Stimulated activated CD8-positive, alpha-beta memory T cell treated with anti-CD3 and anti-CD28 coated beads, Interleukin-2, amount 100 ng/mL, for 48 hours (primary cell): ENCODE results near the gene CACNG6.
A peak's percentile ranks its signal among the peaks of the same experiment; 100 is the strongest.

ENCODE experiments used
- DNase-seq, 2 donors: peaks; one replicate each; pipeline ENCODE4 v3.0.0-alpha.2; 2020; ENCODE audit warnings: low read depth in 2 of 2

CACNG6 gene

DNA sequence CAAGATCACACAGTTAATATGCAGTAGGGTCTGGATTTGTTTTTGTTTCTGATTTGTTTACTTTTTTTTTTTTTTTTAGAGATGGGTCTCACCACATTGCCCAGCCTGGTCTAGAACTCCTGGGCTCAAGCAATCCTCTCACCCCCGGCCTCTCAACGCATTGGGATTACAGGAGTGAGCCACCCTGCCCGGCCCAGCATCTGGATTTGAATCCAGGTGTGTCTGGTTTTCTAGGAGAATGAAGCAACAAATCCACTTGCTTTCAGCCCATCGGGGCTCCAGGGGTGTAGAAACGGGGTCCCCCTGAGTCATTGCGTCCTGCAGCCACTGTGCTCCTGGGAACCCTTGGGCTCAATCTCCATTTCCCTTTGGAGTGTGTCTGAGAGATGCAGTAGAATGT, 22.1 kb upstream of the CACNG6 start:
- DNase-seq = no peak

DNA sequence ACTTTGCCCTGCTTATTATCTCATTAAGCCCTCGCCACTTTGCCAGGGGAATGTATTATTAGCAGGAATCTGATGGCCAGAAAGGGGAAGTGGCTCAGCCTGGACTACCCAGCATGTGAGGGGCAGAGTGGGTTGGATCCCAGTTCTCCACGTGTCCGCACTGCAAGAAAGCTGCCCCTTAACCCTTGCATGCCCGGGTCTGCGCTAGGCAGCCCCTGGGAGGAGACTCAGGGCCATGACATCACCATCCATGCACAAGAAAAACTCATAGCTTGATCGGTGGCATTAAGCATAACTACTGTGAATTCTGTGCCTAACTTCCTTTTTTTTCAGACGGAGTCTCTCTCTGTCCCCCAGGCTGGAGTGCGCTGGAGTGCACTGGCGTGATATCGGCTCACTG, 19.8 kb upstream of the CACNG6 start:
- no peak for DNase-seq

DNA sequence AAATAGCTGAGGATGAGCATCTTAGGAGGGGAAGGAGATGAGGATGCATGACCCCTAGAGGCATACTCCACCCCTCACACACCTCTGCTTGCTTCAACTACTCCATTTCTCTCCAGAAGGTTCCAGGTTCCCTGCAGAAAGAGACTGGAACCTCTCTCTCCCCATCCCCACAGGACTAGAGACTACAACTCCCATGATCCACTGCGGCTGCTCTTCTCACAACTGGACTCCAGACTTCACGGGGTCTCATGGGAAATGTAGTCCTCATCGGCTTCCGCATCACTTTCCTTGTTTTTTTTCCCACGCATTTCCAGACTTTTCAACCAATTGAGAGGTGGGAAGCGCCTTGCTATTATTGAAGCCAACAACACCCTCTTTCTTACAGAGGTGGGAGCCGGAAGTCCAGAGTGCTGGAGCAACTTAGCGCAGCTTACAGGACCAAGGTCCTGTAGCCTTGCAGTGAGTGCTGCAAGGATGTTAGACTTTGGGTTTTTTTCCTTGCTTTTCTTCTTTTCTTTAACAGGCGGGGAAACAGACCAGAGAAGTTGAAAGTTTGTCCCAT, 13.9 kb upstream of the CACNG6 start:
- DNase-seq = peak; percentile 17 to 43

DNA sequence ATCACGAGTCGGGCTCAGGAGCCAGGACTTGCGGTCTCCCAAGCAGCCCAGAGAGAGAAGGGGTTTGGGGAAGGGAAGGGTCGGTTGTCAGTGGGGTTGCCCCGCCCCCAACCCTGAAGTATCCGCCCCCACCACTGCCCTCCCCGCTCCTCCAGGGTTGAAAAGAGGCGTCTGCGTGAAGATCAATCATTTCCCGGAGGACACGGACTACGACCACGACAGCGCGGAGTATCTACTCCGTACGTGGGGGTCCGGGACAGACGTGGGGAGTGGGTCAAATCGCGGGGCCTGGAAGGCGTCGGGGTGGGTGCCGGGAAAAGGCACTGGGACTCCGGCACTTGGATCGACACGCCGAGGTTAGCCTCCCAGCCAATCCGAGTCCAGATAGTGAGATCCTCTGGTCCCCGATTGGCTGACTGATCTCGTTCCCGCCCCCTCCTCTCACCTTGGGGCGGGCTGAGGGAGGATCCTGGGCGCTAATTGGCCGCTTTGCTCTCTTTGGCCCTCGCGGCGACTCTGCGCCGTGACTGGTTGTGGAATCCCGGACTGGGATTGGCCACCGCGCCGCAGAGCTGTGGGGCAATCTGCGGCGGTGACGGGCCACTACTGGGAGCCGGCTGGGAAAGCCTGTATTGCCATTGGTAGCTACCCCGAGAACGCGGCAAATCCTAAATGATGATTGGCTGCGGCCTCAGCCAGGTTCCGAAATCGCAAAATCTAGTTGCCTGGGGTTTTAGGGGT, 13.3 kb upstream of the CACNG6 start:
- peak in 1 of 2 donors; percentile 21 for DNase-seq

DNA sequence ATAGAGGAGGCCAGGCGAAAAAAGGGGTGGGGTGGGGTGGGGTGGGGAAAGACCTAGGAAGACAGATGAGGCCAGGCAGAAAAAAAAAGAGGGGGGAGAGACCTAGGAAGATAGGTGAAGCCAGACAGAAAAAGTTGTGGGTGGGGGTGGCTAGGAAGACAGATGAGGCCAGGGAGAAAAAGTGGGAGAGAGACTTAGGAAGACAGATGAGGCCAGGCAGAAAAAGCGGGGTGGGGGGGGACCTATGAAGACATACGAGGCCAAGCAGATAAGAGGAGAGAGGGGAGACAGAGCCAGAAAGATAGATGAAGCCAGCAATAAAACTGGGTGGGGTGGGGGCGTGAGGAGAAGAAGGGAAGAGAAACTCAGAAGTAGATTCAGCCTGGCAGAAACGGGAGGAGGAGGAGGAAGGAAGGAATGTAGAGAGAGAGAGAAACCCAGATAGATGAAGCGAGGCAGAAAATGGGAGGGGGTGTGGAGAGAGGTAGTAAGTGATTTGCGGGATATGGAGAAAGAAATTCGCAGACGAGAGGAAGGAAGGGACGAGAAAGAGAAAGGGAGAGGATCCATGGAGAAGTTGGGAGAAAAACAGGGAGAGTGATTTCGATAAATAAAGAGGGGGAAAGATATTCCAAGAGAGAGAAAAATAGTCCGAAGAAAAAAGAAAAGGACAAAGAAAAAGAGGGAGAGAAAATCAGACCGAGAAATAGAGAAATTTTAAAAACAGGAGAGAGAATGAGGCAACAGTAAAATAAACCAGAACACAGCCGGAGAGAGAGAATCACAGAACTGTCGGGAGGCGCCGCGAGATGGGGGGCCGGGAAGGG, 12.2 kb upstream of the CACNG6 start:
- no peak for DNase-seq

DNA sequence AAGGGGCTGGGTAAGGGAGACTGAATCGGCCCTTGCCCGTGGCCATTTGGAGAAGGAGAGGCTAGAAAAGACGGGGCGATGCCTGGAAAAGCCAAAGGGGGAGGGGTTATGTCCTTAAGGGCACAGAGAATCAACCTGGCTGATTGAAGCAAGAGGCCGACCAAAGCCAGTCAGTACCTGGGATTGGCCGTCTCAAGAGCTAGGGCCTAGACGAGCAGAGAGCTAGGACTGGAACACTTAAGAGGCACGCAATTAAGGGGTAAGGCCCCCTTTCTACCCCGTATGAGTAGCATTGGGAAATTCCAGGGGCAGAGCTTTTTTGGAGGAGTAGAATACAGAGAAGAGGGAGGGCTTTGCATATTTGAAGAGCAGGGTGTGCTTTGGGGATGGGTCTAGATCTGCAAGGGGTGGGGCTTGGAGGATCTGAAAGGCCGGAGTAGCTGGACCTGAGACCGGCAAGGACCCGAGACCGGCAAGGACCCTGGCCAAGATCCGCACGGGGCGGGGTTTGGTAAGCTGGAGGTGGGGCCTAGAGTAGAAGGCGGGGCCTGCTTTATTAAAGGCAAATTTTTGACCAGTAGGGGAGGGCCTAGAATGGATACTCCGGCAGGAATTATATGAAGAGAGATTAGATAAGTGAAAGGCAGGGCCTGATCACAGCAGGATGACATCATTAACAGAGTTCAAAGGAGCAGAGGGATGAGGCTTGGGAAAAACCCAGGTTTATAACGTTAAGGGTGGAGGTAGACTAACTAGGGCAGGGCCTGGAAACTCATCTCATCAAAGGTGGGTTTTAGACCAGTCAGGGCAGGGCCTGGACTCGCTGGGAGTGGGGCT, 10.7 kb upstream of the CACNG6 start:
- DNase-seq = no peak

DNA sequence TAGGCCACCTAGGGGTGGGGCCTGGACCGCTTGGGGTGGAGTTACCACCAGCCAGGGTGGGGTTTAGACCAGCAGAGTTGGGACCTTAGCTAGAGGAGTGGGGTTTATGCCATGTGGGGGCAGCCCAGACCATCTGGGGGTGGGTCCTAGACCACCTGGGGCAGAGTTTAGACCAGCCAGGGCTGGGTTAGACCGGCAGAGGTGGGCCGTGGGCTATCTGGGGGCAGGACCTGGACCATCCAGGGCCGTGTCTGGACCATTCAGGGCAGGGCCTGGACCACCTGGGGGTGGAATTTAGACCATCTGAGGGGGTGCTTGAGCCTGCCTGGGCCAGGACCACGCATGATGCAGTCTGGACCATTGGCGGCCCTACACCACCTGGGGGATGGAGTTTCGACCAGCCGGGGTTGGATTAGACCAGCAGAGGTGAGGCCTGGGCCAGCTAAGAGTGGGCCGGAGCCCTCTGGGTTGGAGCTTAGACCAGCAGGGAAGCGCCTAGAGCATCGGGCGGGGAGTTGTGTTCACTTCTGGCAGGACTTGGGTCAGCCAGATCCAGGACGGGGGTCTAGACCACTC, 10.0 kb upstream of the CACNG6 start:
- DNase-seq = no peak

DNA sequence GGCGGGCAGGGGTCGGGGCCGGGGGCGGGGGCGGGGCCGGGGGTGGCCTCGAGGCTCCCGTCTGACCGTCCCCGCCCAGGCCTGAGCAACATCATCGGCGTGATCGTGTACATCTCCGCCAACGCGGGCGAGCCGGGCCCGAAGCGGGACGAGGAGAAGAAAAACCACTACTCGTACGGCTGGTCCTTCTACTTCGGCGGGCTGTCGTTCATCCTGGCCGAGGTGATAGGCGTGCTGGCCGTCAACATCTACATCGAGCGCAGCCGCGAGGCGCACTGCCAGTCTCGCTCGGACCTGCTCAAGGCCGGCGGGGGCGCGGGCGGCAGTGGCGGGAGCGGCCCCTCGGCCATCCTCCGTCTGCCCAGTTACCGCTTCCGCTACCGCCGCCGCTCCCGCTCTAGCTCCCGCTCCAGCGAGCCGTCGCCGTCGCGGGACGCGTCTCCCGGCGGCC, 9.4 kb upstream of the CACNG6 start:
- DNase-seq = no peak

DNA sequence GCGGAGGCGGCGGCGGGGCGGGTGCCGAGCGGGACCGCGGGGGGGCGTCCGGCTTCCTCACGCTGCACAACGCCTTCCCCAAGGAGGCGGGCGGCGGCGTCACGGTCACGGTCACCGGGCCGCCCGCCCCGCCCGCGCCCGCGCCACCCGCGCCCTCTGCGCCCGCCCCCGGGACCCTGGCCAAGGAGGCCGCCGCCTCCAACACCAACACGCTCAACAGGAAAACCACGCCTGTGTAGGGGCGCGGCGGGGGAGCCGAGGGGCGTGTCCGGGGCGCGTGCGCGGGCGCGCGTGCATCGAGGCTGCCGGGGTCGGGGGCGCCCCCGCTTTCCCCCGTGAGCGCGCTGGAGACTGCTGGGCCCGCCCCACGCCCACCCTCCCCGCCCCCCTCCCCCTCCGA, 8.8 kb upstream of the CACNG6 start:
- DNase-seq = no peak

DNA sequence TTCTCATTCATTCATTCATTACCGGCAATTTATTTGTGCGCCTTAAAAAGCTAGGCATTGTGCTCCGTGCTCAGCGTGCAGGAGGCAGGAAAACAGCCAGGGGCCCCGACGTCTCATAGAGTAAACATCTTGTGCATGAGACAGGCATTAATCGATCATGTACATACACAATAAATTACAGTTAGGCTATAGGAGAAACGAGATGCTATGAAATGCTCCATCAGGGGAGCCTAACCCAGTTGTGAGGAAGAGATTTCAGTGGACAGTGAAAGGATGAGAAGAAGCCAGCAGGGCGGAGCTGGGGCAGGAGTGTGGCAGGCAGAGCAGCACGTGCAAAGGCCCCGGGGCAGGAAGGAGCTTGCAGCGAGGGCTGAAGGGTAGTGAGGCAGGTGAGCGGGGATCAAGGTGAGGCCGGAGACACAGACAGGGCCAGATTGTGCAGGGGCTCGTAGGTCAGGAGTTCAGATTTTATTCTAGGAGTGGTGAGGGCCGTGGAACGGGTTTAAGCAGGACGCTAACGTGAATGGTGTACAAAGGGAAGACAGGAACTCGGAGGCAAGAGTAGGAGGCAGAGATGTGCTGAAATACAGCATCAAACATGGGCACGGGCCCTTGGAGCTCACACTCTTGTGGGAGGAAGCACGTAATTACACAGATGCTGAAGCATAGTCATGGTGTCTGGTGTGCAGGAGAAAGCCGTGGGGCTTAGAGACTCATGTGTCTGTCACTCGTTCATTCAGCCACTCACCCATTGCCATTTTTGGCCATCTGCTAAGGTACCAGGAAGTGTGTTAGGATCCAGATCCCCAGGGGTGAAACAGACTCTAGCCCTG, 7.8 kb upstream of the CACNG6 start:
- no peak for DNase-seq

DNA sequence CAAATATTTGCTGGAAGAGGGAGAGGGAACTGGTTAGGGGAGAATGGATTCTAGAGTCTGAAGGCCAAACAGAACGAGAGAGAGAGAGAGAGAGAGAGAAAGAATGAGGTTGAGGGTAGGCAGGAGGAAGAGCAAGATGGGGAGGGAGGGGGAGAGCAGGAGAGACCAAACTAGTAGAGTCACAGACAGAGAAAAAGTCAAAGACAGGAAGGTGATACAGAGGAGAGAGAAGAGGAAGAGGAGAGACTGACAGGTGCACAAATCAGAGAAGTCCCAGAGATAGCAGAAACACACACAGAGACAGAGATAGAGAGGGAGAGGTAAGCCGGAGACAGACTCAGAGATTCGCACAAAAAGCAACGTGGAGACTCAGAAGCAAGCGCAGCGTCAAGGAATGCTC, 5.6 kb upstream of the CACNG6 start:
- DNase-seq = no peak

DNA sequence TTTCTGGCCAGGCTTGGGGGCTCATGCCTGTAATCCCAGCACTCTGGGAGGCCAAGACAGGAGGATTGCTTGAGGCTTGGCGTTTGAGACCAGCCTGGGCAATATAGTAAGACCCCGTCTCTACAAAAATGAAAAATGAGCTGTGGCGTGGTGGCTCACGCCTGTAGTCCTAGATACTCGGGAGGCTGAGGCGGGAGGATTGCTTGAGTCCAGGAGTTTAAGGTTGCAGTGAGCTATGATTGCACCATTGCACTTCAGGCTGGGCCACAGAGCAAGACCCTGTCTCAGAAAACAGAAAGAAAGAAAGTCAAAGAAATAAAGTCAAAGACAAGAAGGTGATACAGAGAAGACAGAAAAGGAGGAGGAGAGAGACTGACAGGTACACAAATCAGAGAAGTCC, 2.5 kb upstream of the CACNG6 start:
- no peak for DNase-seq

DNA sequence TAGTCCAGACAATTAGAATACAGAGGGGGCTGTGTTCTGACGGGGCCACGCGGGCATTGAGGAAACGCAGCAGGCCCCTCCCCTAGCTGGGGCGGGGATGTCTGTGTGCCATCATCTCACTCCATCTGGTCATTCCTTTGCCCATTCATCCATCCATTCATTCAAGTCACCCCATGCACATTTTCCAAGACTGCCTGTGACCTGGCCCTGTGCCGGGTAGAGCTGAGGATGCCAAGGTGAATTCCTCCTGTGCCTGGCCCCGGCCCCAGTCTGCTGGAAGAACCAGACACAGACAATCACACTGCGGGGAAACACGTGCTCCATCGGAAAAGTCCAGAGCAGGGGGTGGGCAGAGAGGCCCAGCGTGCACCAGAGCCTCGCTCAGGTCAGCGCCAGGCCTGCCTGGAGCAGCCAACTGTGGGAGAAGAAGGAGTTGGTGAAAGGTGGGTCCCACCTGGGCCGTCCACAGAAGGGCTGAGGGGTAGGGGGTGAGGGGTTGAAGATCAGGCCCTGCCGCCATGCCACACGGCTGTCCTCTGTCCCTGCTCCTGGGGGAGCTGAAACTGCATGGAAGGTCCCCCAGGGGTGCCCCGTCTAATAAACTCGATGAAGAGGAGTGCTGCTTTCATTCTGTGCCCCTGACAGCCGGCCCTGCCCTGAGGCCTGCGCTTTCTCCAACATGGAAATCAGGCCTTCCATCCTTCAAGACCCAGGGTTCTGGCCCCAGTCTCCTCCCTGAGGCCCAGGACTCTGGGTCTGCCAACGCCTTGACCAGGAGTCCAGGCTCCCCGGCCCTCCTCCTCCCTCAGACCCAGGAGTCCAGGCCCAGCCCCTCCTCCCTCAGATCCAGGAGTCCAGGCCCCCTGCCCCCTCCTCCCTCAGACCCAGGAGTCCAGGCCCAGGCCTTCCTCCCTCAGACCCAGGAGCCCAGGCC, 1.6 kb upstream of the CACNG6 start:
- no peak for DNase-seq

DNA sequence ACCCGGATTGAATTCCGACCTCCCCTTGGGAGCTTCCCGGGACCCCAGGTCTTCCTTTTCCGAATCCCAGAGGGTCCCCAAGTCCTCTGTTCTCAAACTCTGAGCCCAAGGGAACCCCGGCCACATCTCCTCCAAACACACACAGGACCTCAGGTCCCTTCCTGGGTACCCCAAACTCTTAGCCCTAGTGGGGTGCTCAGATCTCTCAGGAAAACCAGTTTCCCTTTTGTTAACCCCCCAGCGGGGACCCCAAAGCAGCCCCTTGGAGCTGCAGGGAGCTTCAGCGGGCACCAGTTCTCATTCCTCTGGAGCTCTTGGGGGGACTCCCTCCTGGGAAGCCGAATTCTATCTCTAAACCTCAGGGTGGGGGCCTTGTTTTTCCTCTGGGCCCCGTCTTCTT, 774 bp downstream of the CACNG6 start:
- DNase-seq = no peak

DNA sequence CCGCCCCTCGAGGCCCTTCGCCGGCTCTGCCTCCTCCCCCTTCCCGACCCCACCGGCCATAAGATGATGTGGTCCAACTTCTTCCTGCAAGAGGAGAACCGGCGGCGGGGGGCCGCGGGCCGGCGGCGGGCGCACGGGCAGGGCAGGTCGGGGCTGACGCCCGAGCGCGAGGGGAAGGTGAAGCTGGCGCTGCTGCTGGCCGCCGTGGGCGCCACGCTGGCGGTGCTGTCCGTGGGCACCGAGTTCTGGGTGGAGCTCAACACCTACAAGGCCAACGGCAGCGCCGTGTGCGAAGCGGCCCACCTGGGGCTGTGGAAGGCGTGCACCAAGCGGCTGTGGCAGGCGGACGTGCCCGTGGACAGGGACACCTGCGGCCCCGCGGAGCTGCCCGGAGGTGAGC, 1.4 kb downstream of the CACNG6 start:
- no peak for DNase-seq

DNA sequence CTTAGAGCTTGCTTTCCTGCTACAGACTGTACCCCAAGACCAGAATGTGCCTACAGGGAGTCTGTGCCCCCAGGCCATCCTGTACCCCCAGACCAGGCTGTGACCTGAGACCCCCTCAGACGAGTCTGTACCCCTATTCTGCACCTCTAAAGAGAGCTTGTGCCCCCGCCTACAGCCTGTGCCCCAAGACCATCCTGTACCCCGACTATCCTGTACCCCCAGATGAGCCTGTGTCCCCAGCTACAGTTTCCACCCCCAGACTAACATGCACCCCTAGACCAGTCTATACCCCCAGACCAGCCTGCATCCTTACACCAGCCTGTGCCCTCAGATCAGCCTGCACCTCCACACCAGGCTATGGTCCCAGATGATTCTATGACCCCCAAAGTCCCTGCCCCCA, 2.0 kb downstream of the CACNG6 start:
- no peak for DNase-seq

DNA sequence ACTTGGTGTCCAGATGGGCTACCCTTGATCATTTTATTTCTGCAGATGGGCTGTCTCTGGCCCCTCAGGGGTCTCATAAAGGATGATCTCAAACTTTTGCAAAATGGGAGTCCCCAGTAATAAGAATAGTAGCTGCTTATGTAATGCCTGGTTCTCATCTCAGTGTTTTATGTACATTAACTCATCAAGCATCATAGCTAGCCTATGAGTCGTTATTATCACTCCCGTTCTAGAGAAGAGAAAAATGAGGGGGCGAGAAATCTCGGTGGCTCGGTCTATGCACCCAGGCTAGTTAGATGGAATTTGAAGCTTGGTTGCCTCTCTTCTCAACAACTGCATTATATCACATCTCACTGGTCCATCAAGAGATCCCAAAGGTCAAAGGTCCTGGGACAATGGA, 3.4 kb downstream of the CACNG6 start:
- no peak for DNase-seq

DNA sequence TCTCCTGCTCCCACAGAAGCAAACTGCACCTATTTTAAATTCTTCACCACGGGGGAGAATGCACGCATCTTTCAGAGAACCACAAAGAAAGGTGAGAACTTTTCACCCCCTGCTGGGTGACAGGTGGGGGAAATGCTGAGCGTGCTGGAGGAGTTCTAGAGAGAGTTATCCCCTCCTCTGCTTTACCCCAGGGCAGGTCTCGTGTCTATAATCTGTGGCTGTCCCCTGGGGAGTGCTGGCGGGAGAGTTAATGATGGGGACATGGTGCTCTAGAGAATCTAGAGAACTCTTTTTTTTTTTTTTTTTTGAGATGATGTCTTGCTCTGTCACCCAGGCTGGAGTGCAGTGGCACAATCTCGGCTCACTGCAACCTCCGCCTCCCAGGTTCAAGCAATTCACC, 6.8 kb downstream of the CACNG6 start:
- no peak for DNase-seq

DNA sequence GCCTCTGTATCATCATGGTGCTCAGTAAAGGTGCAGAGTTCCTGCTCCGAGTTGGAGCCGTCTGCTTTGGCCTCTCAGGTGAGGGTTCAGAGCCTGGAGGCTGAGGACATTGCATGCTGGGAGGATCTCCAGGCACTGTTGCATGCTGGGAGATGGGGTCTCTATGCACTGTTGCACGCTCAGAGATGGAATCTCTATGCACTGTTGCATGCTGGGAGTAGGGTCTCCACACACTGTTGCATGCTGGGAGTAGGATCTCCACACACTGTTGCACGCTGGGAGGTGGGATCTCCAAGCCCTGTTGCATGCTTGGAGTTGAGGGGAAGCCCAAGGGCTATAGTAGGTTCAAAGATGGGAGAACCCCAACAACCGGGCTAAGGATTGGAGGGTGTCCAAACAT, 8.3 kb downstream of the CACNG6 start:
- no peak for DNase-seq

DNA sequence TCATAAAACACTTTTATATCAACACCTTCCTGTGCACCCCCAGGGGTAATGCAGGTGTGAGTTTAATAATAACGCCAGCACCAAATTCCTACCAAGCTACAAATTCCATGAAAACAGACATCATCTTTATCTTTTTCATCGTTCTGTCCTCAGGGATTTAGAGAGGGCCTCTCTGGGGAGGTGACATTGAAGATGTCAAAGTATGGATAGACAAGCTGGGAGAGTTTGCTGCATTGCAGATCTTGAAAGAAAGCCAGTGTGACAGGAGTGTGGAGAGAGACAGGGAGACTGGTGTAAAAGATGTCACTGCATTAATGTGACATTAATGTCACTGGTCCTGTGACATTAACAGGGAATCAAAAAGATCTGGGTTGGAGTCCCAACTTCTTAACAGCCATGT, 10.1 kb downstream of the CACNG6 start:
- DNase-seq = no peak
